ENCODE results near the gene CFAP46. TPM values are rescaled to one million over a fixed set of nuclear protein-coding genes. Genes with fewer than 3 reads are reported as not detected.

Gene CFAP46
- total and polyA plus RNA-seq, 2 donors from 2014 or later, result 3.8 to 8.3 TPM

DNA sequence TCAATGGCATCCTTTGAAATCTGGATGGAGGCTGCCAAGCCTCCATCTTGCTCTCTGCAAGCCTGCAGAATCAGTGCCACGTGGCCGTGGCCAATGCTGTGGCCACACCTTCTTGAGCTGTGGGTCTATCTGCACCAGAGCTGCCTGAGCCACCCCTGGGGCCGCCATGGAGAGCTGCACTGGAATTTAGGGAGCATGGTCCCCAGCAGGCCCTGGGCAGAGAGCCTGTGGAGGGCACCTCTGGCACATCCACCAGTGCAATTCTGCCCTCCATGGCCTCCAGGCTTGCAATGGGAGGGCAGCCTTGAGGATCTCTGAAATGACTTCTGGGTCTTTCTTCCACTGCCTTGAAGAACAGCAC is 100.8 kb downstream of the CFAP46 start:
- intact Hi-C loops (cut with DNase I), result no loop called here
- no peak for DNase-seq

DNA sequence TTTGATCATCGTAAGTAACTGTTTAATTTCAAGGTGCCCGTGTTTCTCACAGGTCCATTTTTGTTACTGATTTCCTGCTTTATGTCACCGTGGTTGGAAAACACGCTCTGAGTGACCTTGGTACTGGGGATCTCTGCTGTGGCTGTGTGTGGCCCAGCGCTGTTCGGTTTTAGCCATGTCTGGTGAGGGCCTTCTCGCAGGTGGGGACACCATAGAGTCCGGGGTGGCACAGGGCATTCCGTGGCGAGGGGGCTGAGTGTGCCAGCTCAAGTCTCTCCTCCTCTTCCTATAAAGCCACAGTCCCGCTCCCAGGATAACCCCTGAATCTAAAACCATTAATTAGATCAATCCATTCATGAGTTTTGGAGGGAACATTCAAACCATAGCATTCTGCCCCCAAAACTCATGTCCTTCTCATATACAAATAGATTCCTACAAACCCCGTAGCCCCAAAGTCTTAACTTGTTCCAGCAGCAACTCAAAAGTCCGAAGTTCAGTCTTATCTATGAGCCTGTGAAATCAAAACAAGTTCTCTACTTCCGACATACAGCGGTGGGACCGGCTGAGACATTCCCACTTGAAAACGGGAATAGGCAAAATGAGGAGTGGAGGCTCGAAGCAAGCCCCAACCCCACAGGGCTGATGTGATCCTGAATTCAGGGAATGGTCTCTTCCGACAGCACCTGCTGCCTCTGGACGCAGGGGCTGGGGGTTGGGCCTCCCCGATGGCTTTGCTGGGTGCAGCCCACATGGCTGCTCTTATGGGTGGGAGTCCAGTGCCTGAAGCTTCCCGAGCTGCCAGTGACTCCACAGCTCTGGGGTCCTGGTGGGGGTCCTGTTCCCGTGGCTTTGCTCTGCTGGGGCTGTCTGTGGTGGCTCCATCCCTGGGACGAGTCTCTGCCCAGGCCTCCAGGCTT is 101.4 kb downstream of the CFAP46 start:
- DNase-seq (peak in 1 of 5 donors; percentile 49), FAIRE-seq (no peak)
- no peak for TF ChIP-seq CTCF (IDR thresholded peaks at IDR 0.05; ENCODE audit: borderline replicate concordance, extremely low read depth, insufficient read depth)
- peaks cover 0 to 11% (median 2%) of the 10 kb centered on the region in 3 donors for H3K9me3 ChIP-seq (ENCODE audit: control insufficient read depth in 2 of 3, insufficient read depth in 1 of 3, low read length in 3 of 3)
- H3K9ac ChIP-seq (ENCODE audit: low read length in 3 of 3), result no peak overlapping the region
- H3K27me3 ChIP-seq (ENCODE audit: control insufficient read depth, insufficient read depth, low read length), result no peaks in the 10 kb centered on the region
- no peak overlapping the region for H3K27ac ChIP-seq (ENCODE audit: low read depth in 2 of 2, low read length in 2 of 2)
- H3K36me3 ChIP-seq (ENCODE audit: control insufficient read depth in 2 of 3, insufficient read depth in 3 of 3, low read length in 3 of 3), result no peaks in the 10 kb centered on the region
- intact Hi-C loops (cut with DNase I), result no loop called here
- peaks cover 0 to 5% (median 0%) of the 10 kb centered on the region in 3 donors for H3K4me1 ChIP-seq (ENCODE audit: control insufficient read depth in 2 of 3, insufficient read depth in 2 of 3, low read depth in 1 of 3, low read length in 3 of 3)
- no peak overlapping the region for H3K4me3 ChIP-seq (ENCODE audit: low read length in 3 of 3)

More for the DNA sequence above, 100.8 kb downstream of the CFAP46 start:
- peaks cover 0 to 11% (median 2%) of the 10 kb centered on the region in 3 donors for H3K9me3 ChIP-seq (ENCODE audit: control insufficient read depth in 2 of 3, insufficient read depth in 1 of 3, low read length in 3 of 3)
- no peak for FAIRE-seq
- no peak for TF ChIP-seq CTCF (IDR thresholded peaks at IDR 0.05; ENCODE audit: borderline replicate concordance, extremely low read depth, insufficient read depth)
- H3K27me3 ChIP-seq (ENCODE audit: control insufficient read depth, insufficient read depth, low read length), result no peaks in the 10 kb centered on the region
- H3K36me3 ChIP-seq (ENCODE audit: control insufficient read depth in 2 of 3, insufficient read depth in 3 of 3, low read length in 3 of 3), result no peaks in the 10 kb centered on the region
- H3K27ac ChIP-seq (ENCODE audit: low read depth in 2 of 2, low read length in 2 of 2), result no peak overlapping the region
- no peak overlapping the region for H3K4me3 ChIP-seq (ENCODE audit: low read length in 3 of 3)
- H3K4me1 ChIP-seq (ENCODE audit: control insufficient read depth in 2 of 3, insufficient read depth in 2 of 3, low read depth in 1 of 3, low read length in 3 of 3), result peaks cover 0 to 4% (median 0%) of the 10 kb centered on the region in 3 donors
- no peak overlapping the region for H3K9ac ChIP-seq (ENCODE audit: low read length in 3 of 3)

GRCh38 chr10:132839061-132839460 is 103.3 kb downstream of the CFAP46 start:
- H3K27ac ChIP-seq (ENCODE audit: low read depth in 2 of 2, low read length in 2 of 2), result no peak overlapping the region
- FAIRE-seq, result no peak
- no peak overlapping the region for H3K9ac ChIP-seq (ENCODE audit: low read length in 3 of 3)
- H3K9me3 ChIP-seq (ENCODE audit: control insufficient read depth in 2 of 3, insufficient read depth in 1 of 3, low read length in 3 of 3), result peaks cover 0 to 11% (median 2%) of the 10 kb centered on the region in 3 donors
- peak in 1 of 5 donors; percentile 29 for DNase-seq
- H3K36me3 ChIP-seq (ENCODE audit: control insufficient read depth in 2 of 3, insufficient read depth in 3 of 3, low read length in 3 of 3), result no peaks in the 10 kb centered on the region
- H3K27me3 ChIP-seq (ENCODE audit: control insufficient read depth, insufficient read depth, low read length), result no peaks in the 10 kb centered on the region
- peaks cover 0 to 5% (median 0%) of the 10 kb centered on the region in 3 donors for H3K4me1 ChIP-seq (ENCODE audit: control insufficient read depth in 2 of 3, insufficient read depth in 2 of 3, low read depth in 1 of 3, low read length in 3 of 3)
- intact Hi-C loops (cut with DNase I), result no loop called here
- no peak for TF ChIP-seq CTCF (IDR thresholded peaks at IDR 0.05; ENCODE audit: borderline replicate concordance, extremely low read depth, insufficient read depth)
- no peak overlapping the region for H3K4me3 ChIP-seq (ENCODE audit: low read length in 3 of 3)
